ENCODE data around the gene EBLN1.

DNA sequence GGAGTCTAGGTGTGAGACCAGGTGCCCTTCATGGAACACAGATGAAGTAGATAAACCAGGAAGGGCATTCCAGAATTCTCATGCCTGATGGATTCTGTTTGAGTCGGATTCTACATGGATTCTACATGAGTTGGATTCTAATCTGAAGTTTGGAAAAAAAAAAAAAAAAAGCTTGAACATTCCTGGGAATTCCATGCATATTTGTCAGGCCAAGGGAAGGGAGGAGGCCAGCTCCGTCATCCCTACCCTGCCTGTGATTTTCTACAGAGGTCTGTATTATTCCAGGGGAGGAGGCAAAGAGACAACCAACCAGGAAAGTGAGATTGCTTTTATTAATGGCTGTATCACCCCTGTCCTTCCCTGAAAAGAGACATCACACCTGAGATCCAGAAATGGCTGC, 27.8 kb upstream of the EBLN1 start:
- TF ChIP-seq, protein P1, sequence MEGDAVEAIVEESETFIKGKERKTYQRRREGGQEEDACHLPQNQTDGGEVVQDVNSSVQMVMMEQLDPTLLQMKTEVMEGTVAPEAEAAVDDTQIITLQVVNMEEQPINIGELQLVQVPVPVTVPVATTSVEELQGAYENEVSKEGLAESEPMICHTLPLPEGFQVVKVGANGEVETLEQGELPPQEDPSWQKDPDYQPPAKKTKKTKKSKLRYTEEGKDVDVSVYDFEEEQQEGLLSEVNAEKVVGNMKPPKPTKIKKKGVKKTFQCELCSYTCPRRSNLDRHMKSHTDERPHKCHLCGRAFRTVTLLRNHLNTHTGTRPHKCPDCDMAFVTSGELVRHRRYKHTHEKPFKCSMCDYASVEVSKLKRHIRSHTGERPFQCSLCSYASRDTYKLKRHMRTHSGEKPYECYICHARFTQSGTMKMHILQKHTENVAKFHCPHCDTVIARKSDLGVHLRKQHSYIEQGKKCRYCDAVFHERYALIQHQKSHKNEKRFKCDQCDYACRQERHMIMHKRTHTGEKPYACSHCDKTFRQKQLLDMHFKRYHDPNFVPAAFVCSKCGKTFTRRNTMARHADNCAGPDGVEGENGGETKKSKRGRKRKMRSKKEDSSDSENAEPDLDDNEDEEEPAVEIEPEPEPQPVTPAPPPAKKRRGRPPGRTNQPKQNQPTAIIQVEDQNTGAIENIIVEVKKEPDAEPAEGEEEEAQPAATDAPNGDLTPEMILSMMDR (IDR thresholded peaks at IDR 0.05) = no peak
- TF ChIP-seq POLR2A (IDR thresholded peaks at IDR 0.05) = no peak
- TF ChIP-seq EP300 (IDR thresholded peaks at IDR 0.05) = no peak

Measured in ovary (tissue), 3 donors.